NCI-H187 treated with DMSO at 0.1 percent for 48 hours (cell line): ENCODE measurements around the gene ARHGAP30.

Experiments used
- DNase-seq: peaks from one replicate; lab custom pipeline; 2025; lab: John Stamatoyannopoulos, UW

Gene ARHGAP30

GRCh38 chr1:161009602-161010211 is 60.0 kb downstream of the ARHGAP30 start:
- DNase-seq: no peak

GRCh38 chr1:161008869-161009510 is 60.7 kb downstream of the ARHGAP30 start:
- DNase-seq: no peak

- no peak for DNase-seq
Measured at GRCh38 chr1:161007369-161007768, 62.3 kb downstream of the ARHGAP30 start.

- no peak for DNase-seq
Measured at GRCh38 chr1:161006563-161006962, 63.1 kb downstream of the ARHGAP30 start.

GRCh38 chr1:161001525-161001924 is 68.2 kb downstream of the ARHGAP30 start:
- no peak for DNase-seq

- DNase-seq: no peak
Measured at GRCh38 chr1:161000736-161001480, 68.8 kb downstream of the ARHGAP30 start.

GRCh38 chr1:160999376-160999775 is 70.3 kb downstream of the ARHGAP30 start:
- DNase-seq: no peak

- DNase-seq: no peak
Measured at GRCh38 chr1:160997323-160998038, 72.2 kb downstream of the ARHGAP30 start.
